Hepatocyte (in vitro differentiated cells): ENCODE results near the gene ARRB1.

Experiments
- EZH2 ChIP-seq: fragments of 200-600 bp; sonication (generic); IDR thresholded peaks from 2 replicates; pipeline ENCODE4 v1.6.1; 2016; ENCODE audit warnings: antibody characterized with exemption, mild to moderate bottlenecking, borderline replicate concordance
- EZH2phosphoT487 ChIP-seq: fragments of 200-600 bp; sonication (generic); IDR thresholded peaks from one replicate; pipeline ENCODE4 v1.6.1; 2018; ENCODE audit warnings: antibody characterized with exemption, mild to moderate bottlenecking, low read depth, moderate library complexity; ENCODE audit not compliant: unreplicated experiment, severe bottlenecking
- TF ChIP-seq, protein P1 (sequence below): fragments of 200-600 bp; sonication (generic); IDR thresholded peaks from 2 replicates; pipeline ENCODE4 v1.5.1; 2016; ENCODE audit warnings: antibody characterized with exemption, mild to moderate bottlenecking; ENCODE audit not compliant: poor library complexity

DNA sequence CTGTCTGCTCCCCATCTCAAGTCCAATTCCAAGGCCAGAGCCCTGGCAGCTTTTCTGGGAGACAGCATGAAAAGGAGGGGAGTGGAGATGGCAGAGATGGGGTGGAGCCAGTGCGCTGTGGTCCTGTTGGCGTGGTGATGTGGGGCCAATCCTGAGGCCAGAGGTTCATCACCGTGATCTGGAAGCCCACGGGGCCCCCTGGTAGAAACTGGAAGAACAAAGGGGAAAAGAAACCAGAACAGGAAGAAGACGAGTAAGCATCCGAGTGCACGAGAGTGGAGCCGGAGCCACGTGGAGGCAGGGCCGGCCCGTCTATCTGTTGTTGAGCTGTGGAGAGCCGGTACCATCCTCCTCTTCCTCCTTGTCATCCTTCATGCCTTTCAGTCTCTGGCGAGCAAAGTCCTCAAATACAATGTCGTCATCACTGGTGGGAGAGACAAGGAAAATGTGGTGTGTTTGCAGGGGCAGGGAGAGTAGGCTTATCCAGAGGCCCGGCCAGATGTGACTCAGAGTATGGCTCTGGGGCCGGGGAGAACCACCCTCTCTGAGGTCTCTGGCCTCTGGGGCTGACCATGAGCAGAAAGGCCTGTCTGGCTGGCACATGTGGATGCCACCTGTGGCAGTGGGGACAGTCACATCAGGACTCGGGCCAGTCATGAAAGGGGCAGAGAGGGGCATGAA is 85.5 kb downstream of the ARRB1 start:
- TF ChIP-seq EZH2, result no peak
- TF ChIP-seq, protein P1, sequence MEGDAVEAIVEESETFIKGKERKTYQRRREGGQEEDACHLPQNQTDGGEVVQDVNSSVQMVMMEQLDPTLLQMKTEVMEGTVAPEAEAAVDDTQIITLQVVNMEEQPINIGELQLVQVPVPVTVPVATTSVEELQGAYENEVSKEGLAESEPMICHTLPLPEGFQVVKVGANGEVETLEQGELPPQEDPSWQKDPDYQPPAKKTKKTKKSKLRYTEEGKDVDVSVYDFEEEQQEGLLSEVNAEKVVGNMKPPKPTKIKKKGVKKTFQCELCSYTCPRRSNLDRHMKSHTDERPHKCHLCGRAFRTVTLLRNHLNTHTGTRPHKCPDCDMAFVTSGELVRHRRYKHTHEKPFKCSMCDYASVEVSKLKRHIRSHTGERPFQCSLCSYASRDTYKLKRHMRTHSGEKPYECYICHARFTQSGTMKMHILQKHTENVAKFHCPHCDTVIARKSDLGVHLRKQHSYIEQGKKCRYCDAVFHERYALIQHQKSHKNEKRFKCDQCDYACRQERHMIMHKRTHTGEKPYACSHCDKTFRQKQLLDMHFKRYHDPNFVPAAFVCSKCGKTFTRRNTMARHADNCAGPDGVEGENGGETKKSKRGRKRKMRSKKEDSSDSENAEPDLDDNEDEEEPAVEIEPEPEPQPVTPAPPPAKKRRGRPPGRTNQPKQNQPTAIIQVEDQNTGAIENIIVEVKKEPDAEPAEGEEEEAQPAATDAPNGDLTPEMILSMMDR, result no peak
- no peak for TF ChIP-seq EZH2phosphoT487
